Endothelial cell of umbilical vein (primary cell): Measurements from ENCODE around the gene CSMD2. TPM values are rescaled to one million over a fixed set of nuclear protein-coding genes. Genes with fewer than 3 reads are reported as not detected.

Experiments
- BruUV-seq: library from RNA; stranded (reverse); fragments of 400-500 nt; replicated peaks from 2 replicates; lab custom pipeline; 2021; lab: Mats Ljungman, UMichigan
- CTCF ChIA-PET: fragments of 300-600, 350-600 bp; sonication (Branson Sonifier 250); formaldehyde crosslinking; loops from one replicate; lab custom pipeline; 2021; ENCODE audit warnings: antibody characterized with exemption, inconsistent platforms; lab: Charles Lee
- POLR2A ChIA-PET: fragments of 300-600, 350-600 bp; sonication (Branson Sonifier 250); formaldehyde crosslinking; loops from one replicate; lab custom pipeline; 2021; ENCODE audit warnings: antibody characterized with exemption, inconsistent platforms; lab: Charles Lee
- DNase-seq: peaks from one replicate; pipeline ENCODE4 v3.0.0-alpha.2; 2011; ENCODE audit warnings: low read depth, low spot score
- FAIRE-seq: peaks from 2 replicates; lab custom pipeline; 2011; peaks lifted over from hg19 to GRCh38; lab: Jason Lieb, UNC
- H2AFZ ChIP-seq: 2 replicates; pipeline ENCODE4 v1.6.0; 2012; ENCODE audit warnings: low read depth, low read length, control low read depth, inconsistent platforms
- H3K27ac ChIP-seq: 2 replicates; pipeline ENCODE4 v1.5.1; 2011; ENCODE audit warnings: low read depth, mild to moderate bottlenecking, control low read depth, low read length, moderate library complexity; ENCODE audit not compliant: insufficient read depth
- H3K27me3 ChIP-seq, 2 experiments: 2 replicates each; pipeline versions ENCODE4 v1.6.0 to v1.6.1; 2011; ENCODE audit warnings: low read length in 2 of 2, mixed read lengths in 1 of 2; ENCODE audit not compliant: control insufficient read depth in 2 of 2, insufficient read depth in 2 of 2
- H3K36me3 ChIP-seq, 2 experiments: 2 replicates in 1 of 2; 3 replicates in 1 of 2; pipeline ENCODE4 v1.5.1; 2011; ENCODE audit warnings: low read length in 2 of 2, mild to moderate bottlenecking in 1 of 2, moderate library complexity in 1 of 2; ENCODE audit not compliant: control insufficient read depth in 2 of 2, insufficient read depth in 2 of 2; ENCODE audit errors: extremely low read depth in 1 of 2
- H3K4me1 ChIP-seq: 3 replicates; pipeline ENCODE4 v1.5.1; 2011; ENCODE audit warnings: mild to moderate bottlenecking, low read length; ENCODE audit not compliant: control insufficient read depth, insufficient read depth; ENCODE audit errors: extremely low read depth
- H3K4me2 ChIP-seq: 2 replicates; pipeline ENCODE4 v1.6.1; 2011; ENCODE audit warnings: low read length, control low read depth, mixed read lengths; ENCODE audit not compliant: insufficient read depth
- H3K4me3 ChIP-seq, 3 experiments: fragments of 200-600 bp in 1 of 3; sonication (generic), shearing (Covaris generic) in 1 of 3; replicated peaks in 1 of 3; 2 replicates each; pipeline ENCODE4 v1.5.1; 2011 to 2016; ENCODE audit warnings: control low read depth in 3 of 3, low read length in 3 of 3, mild to moderate bottlenecking in 2 of 3, inconsistent platforms in 1 of 3, low read depth in 1 of 3, moderate library complexity in 1 of 3; ENCODE audit not compliant: insufficient read depth in 1 of 3
- H3K79me2 ChIP-seq: 2 replicates; pipeline ENCODE4 v1.6.0; 2012; ENCODE audit warnings: low read length, inconsistent platforms; ENCODE audit not compliant: control insufficient read depth, insufficient read depth
- H3K9ac ChIP-seq: replicated peaks from 2 replicates; pipeline ENCODE3; 2011; ENCODE audit warnings: low read length, control low read depth; ENCODE audit not compliant: insufficient read depth; ENCODE audit errors: extremely low read depth
- H3K9me1 ChIP-seq: replicated peaks from 3 replicates; pipeline ENCODE4 v1.6.0; 2011; ENCODE audit warnings: mild to moderate bottlenecking, low read length; ENCODE audit not compliant: control insufficient read depth, insufficient read depth; ENCODE audit errors: extremely low read depth
- H3K9me3 ChIP-seq: replicated peaks from 2 replicates; pipeline ENCODE4 v1.5.1; 2012; ENCODE audit warnings: low read length, inconsistent platforms; ENCODE audit not compliant: control insufficient read depth, insufficient read depth
- H4K20me1 ChIP-seq: replicated peaks from 2 replicates; pipeline ENCODE3; 2011; ENCODE audit warnings: mild to moderate bottlenecking, low read length; ENCODE audit not compliant: control insufficient read depth, insufficient read depth; ENCODE audit errors: extremely low read depth
- CTCF ChIP-seq, 2 donors: IDR thresholded peaks; 1 replicate in 1 of 2; 2 replicates in 1 of 2; pipeline ENCODE4 v1.5.1; 2011; ENCODE audit warnings: low read length in 2 of 2, mild to moderate bottlenecking in 2 of 2, moderate library complexity in 2 of 2, control low read depth in 1 of 2, inconsistent platforms in 1 of 2, low read depth in 1 of 2; ENCODE audit not compliant: insufficient read depth in 1 of 2; ENCODE audit errors: extremely low read depth in 1 of 2
- EZH2 ChIP-seq: IDR thresholded peaks from 2 replicates; pipeline ENCODE4 v1.6.1; 2012; ENCODE audit warnings: borderline replicate concordance, low read depth, mild to moderate bottlenecking, moderate library complexity, low read length, inconsistent platforms; ENCODE audit not compliant: severe bottlenecking
- FOS ChIP-seq: IDR thresholded peaks from 2 replicates; pipeline ENCODE4 v1.6.1; 2011; ENCODE audit warnings: mild to moderate bottlenecking, low read length, moderate library complexity, borderline replicate concordance; ENCODE audit not compliant: insufficient read depth
- GATA2 ChIP-seq: IDR thresholded peaks from 2 replicates; pipeline ENCODE4 v1.7.0; 2011; ENCODE audit warnings: low read depth, mild to moderate bottlenecking, moderate library complexity, mixed read lengths, low read length; ENCODE audit not compliant: insufficient read length, insufficient read depth
- JUN ChIP-seq: IDR thresholded peaks from 2 replicates; pipeline ENCODE4 v1.6.1; 2011; ENCODE audit warnings: borderline replicate concordance, low read depth; ENCODE audit not compliant: insufficient read length, insufficient read depth
- MYC ChIP-seq: IDR thresholded peaks from one replicate; pipeline ENCODE4 v1.6.1; 2011; ENCODE audit warnings: mild to moderate bottlenecking, low read depth, low read length
- POLR2A ChIP-seq: IDR thresholded peaks from 2 replicates; pipeline ENCODE4 v1.6.1; 2012; ENCODE audit warnings: low read depth, mild to moderate bottlenecking, control low read depth, low read length
- POLR2AphosphoS5 ChIP-seq: IDR thresholded peaks from 2 replicates; pipeline ENCODE4 v1.6.1; 2012; ENCODE audit warnings: low read depth, mild to moderate bottlenecking, control low read depth, low read length, moderate library complexity; ENCODE audit not compliant: insufficient read depth
- dilution Hi-C: fragments of 300-500 bp; cut with MboI; formaldehyde crosslinking; loops from one replicate; pipeline ENCODE4 v1.15.0; 2019; ENCODE audit warnings: low sequenced_read_pairs; ENCODE audit not compliant: extremely low pct_ligation_motif_present
- intact Hi-C: fragments of 100-400 bp; cut with micrococcal nuclease; formaldehyde crosslinking; loops from one replicate; pipeline ENCODE4 v1.10.0; 2022
- polyA plus RNA-seq, 4 experiments: library from polyadenylated mRNA; depleted of rRNA in 3 of 4; stranded (reverse) in 3 of 4; unstranded in 1 of 4; fragments of >200 nt; gene quantifications; 2 replicates each; pipeline versions ENCODE4 v1.2.1 to v1.2.3, GENCODE V29; 2011 to 2012; ENCODE audit warnings: missing spikeins in 1 of 4
- total RNA-seq: library from RNA; stranded (reverse); gene quantifications from 2 replicates; pipeline ENCODE4 v1.2.3, GENCODE V29; 2021
- TF ChIP-seq, protein P1 (sequence below): IDR thresholded peaks from 2 replicates; pipeline ENCODE4 v1.6.1; 2011; ENCODE audit not compliant: insufficient read depth, insufficient read length

The CSMD2 gene
- total and polyA plus RNA-seq, 2 donors (not counting 3 experiments of a cell fraction or from before 2014, with no cell fraction given), result under 0.01 TPM; not detected in 1

- TF ChIP-seq FOS (no peak), MYC (no peak), EZH2 (no peak), GATA2 (no peak), POLR2AphosphoS5 (no peak), POLR2A (no peak), CTCF (IDR thresholded peaks at IDR 0.05; ENCODE audit: extremely low read depth in 1 of 2, insufficient read depth in 1 of 2, low read depth in 1 of 2, low read length in 2 of 2) (no peak), JUN (no peak)
- TF ChIP-seq, protein P1, sequence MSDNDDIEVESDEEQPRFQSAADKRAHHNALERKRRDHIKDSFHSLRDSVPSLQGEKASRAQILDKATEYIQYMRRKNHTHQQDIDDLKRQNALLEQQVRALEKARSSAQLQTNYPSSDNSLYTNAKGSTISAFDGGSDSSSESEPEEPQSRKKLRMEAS, result no peak
- no peak overlapping the region for H3K27ac ChIP-seq
- FAIRE-seq, result no peak
- H3K4me1 ChIP-seq, result no peaks in the 10 kb centered on the region
- ChIA-PET CTCF (no interaction called here), POLR2A (no interaction called here)
- no peaks in the 10 kb centered on the region for H4K20me1 ChIP-seq
- H3K36me3 ChIP-seq, result no peaks in the 10 kb centered on the region
- H3K9ac ChIP-seq, result no peak overlapping the region
- dilution Hi-C loops (no loop called here), intact Hi-C loops (no loop called here)
- H3K9me1 ChIP-seq, result no peaks in the 10 kb centered on the region
- DNase-seq, result no peak
- BruUV-seq, result no TSS peak
- H3K9me3 ChIP-seq, result no peaks in the 10 kb centered on the region
- H3K79me2 ChIP-seq, result no peaks in the 10 kb centered on the region
- no peak overlapping the region for H3K4me2 ChIP-seq
- H3K27me3 ChIP-seq, result no peaks in the 10 kb centered on the region
- H2AFZ ChIP-seq, result no peak overlapping the region
- H3K4me3 ChIP-seq, result no peak overlapping the region
Measured at GRCh38 chr1:33650708-33651107, 514.3 kb downstream of the CSMD2 start.
